PC-9 (cell line): Measurements from ENCODE around the gene CADM4. TPM values are rescaled to one million over a fixed set of nuclear protein-coding genes. Genes with fewer than 3 reads are reported as not detected.
A peak's percentile ranks its signal among the peaks of the same experiment; 100 is the strongest.

ENCODE experiments used
- BruUV-seq: library from RNA; stranded (reverse); fragments of 400-500 nt; replicated peaks from 2 replicates; lab custom pipeline; 2021; lab: Mats Ljungman, UMichigan
- CTCF ChIA-PET: fragments of 300-600 bp; sonication (Branson Sonifier 250); formaldehyde crosslinking; loops from one replicate; lab custom pipeline; 2022; ENCODE audit warnings: antibody characterized with exemption; lab: Charles Lee
- POLR2A ChIA-PET: fragments of 300-600 bp; sonication (Branson Sonifier 250); formaldehyde crosslinking; loops from one replicate; lab custom pipeline; 2022; ENCODE audit warnings: antibody characterized with exemption; ENCODE audit not compliant: unreplicated experiment; lab: Charles Lee
- DNase-seq, 2 experiments: peaks; one replicate each; pipeline versions ENCODE4 v3.0.0 to v3.0.0-alpha.2; 2015 to 2022; ENCODE audit warnings: mixed read lengths in 1 of 2
- H2AFZ ChIP-seq: fragments of 200-600 bp; sonication (generic); 2 replicates; pipeline ENCODE4 v1.8.1; 2017; ENCODE audit warnings: antibody characterized with exemption
- H3F3A ChIP-seq: fragments of 200-600 bp; sonication (generic); 2 replicates; pipeline ENCODE4 v1.8.1; 2017; ENCODE audit warnings: antibody characterized with exemption, mild to moderate bottlenecking, low read depth; ENCODE audit not compliant: insufficient read depth
- H3K27ac ChIP-seq: fragments of 200-600 bp; sonication (generic); 2 replicates; pipeline ENCODE4 v1.6.1; 2016; ENCODE audit warnings: mixed run types
- H3K27me3 ChIP-seq: fragments of 200-600 bp; sonication (generic); 2 replicates; pipeline ENCODE4 v1.6.1; 2016; ENCODE audit warnings: low read depth, mixed run types; ENCODE audit not compliant: insufficient read depth
- H3K36me3 ChIP-seq: fragments of 200-600 bp; sonication (generic); 2 replicates; pipeline ENCODE4 v1.6.1; 2016; ENCODE audit warnings: low read depth, mixed run types
- H3K4me1 ChIP-seq: fragments of 200-600 bp; sonication (generic); replicated peaks from 2 replicates; pipeline ENCODE4 v1.6.1; 2016; ENCODE audit warnings: mixed run types; ENCODE audit not compliant: insufficient read depth
- H3K4me2 ChIP-seq: fragments of 200-600 bp; sonication (generic); 2 replicates; pipeline ENCODE4 v1.6.1; 2017; ENCODE audit warnings: mixed run types
- H3K4me3 ChIP-seq: fragments of 200-600 bp; sonication (generic); 2 replicates; pipeline ENCODE4 v1.6.1; 2016; ENCODE audit warnings: mixed run types
- H3K79me2 ChIP-seq: fragments of 200-600 bp; sonication (generic); 2 replicates; pipeline ENCODE4 v1.6.1; 2017; ENCODE audit warnings: low read depth, mixed run types
- H3K9me2 ChIP-seq: fragments of 200-600 bp; sonication (generic); 2 replicates; pipeline ENCODE4 v1.8.1; 2017; ENCODE audit warnings: mild to moderate bottlenecking; ENCODE audit not compliant: insufficient read depth
- H3K9me3 ChIP-seq: fragments of 200-600 bp; sonication (generic); 2 replicates; pipeline ENCODE4 v1.8.1; 2016; ENCODE audit warnings: low read depth; ENCODE audit not compliant: insufficient read depth
- H4K20me1 ChIP-seq: fragments of 200-600 bp; sonication (generic); 2 replicates; pipeline ENCODE4 v1.8.1; 2017; ENCODE audit not compliant: insufficient read depth
- CTCF ChIP-seq: fragments of 200-600 bp; sonication (generic); conservative IDR thresholded peaks from 2 replicates; pipeline ENCODE4 v1.6.1; 2017; ENCODE audit warnings: mixed run types, antibody characterized with exemption, mild to moderate bottlenecking, moderate library complexity
- EZH2 ChIP-seq: fragments of 200-600 bp; sonication (generic); IDR thresholded peaks from 2 replicates; pipeline ENCODE4 v1.8.0; 2017; ENCODE audit warnings: antibody characterized with exemption, low read depth
- intact Hi-C: fragments of 100-400 bp; cut with micrococcal nuclease; formaldehyde crosslinking; loops from one replicate; pipeline ENCODE4 v1.10.0; 2022; ENCODE audit not compliant: unreplicated experiment
- total RNA-seq: library from RNA; stranded (reverse); gene quantifications from 2 replicates; pipeline ENCODE4 v1.2.3, GENCODE V29; 2021

Gene CADM4
- total RNA-seq, 1 experiment from 2014 or later: 71.1 TPM

DNA sequence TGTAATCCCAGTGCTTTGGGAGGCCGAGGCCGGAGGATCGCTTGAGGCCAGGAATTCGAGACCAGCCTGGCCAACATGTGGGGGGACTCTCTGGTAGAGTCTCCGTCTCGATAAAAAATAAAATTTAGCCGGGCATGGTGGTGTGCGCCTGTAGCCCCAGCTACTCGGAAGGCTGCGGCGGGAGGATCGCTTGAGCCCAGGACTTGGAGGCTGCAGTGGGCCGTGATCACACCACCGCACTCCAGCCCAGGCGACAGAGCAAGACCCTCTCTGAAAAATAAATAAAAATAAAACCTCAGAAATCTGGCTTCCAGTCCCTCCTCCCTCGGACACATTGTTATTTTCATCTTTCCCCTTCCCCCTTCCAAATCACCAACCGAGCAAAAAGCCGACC is 44.0 kb downstream of the CADM4 start:
- H3K4me3 ChIP-seq: peak overlapping the region; percentile 94
- peaks cover 48% of the 10 kb centered on the region for H3K79me2 ChIP-seq
- no peaks in the 10 kb centered on the region for H3K27me3 ChIP-seq
- TF ChIP-seq EZH2 (no peak), CTCF (no peak)
- peak overlapping the region; percentile 98 for H3K4me2 ChIP-seq
- intact Hi-C loops: loop anchor here (1.0 to 10.0 kb wide), 2 partner anchors 161 to 214 kb away; no protein-coding TSS in a partner anchor
- H3K27ac ChIP-seq: peak overlapping the region; percentile 49
- H2AFZ ChIP-seq: peak overlapping the region; percentile 82
- ChIA-PET POLR2A (interaction anchor here (0.5 to 1.2 kb wide), 5 partner anchors 12 to 232 kb away, joined by 4 to 15 read pairs (median 6); partner anchors contain the start of gene ZNF283), CTCF (interaction anchor here (0.6 to 1.1 kb wide), 2 partner anchors 20 to 21 kb away, joined by 3 to 4 read pairs; no protein-coding TSS in a partner anchor)
- BruUV-seq: TSS peak; percentile 69
- H3K9me3 ChIP-seq: no peaks in the 10 kb centered on the region
- peaks cover 10% of the 10 kb centered on the region for H4K20me1 ChIP-seq
- H3K36me3 ChIP-seq: 0 out of 2 replicates have a peak, but pooled peaks cover 7% of the 10 kb centered on the region
- H3F3A ChIP-seq: peaks cover 12% of the 10 kb centered on the region; the same call in 1 of the 2 replicates
- peaks cover 15% of the 10 kb centered on the region for H3K4me1 ChIP-seq
- no peaks in the 10 kb centered on the region for H3K9me2 ChIP-seq
- no peak for DNase-seq

DNA sequence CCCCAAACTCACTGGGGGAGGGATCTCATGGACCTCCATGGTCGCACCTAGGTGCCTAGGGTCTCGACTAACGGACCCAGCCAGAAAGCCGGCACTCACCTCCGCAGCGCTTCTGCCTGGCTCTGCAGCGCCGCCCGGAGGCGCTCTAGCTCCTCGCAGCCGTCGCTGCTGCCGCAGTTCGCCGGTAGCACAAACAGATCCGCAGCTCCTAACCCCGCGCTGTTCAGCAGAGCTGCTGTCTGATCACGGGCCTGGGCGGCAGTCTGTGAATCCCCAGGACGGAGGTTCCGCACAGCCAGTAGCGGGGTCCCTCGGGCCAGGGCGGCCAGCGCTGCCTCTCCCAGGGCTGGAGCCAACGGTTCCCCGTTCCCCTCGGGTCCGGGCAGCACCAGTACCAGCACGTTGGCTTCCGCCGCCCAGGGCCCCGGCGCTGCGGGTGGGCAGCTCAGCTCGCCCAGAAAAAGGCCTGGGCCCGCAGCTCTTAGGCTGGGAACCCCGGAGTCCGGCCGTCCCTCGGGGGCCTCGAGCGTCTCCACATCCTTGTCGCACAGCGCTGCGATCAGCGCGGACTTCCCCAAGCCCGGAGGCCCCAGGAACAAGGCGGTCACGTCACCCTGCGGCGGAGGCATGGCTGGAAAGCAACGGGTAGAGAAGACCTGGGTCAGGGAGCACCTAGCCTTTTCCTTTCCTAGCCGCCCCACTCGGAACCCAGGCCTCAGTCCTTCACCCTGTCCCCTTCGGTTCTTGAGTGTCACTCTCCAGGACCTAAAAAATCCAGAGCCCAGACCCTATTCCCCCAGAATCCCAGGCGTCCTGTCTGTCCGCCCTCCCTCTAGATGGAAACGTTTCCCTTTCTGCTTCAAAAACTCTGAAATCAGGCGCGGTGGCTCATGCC is 44.7 kb downstream of the CADM4 start:
- intact Hi-C loops: loop anchor here (1.0 to 10.0 kb wide), 2 partner anchors 160 to 214 kb away; no protein-coding TSS in a partner anchor
- Histone ChIP-seq H3K27ac (peak overlapping the region; percentile 49), H3F3A (peaks cover 12% of the 10 kb centered on the region; the same call in 1 of the 2 replicates), H3K27me3 (no peaks in the 10 kb centered on the region), H3K4me3 (peak overlapping the region; percentile 94), H3K36me3 (0 out of 2 replicates have a peak, but pooled peaks cover 7% of the 10 kb centered on the region), H2AFZ (peak overlapping the region; percentile 82), H3K4me1 (peaks cover 15% of the 10 kb centered on the region), H3K79me2 (peaks cover 48% of the 10 kb centered on the region), H4K20me1 (peaks cover 10% of the 10 kb centered on the region), H3K4me2 (peak overlapping the region; percentile 98), H3K9me3 (no peaks in the 10 kb centered on the region), H3K9me2 (no peaks in the 10 kb centered on the region)
- peak; percentile 38 to 70 for DNase-seq
- TF ChIP-seq EZH2 (no peak), CTCF (peak; percentile 90)
- ChIA-PET POLR2A (interaction anchor here (0.5 to 0.6 kb wide), 2 partner anchors 74 to 170 kb away, joined by 3 read pairs; no protein-coding TSS in a partner anchor), CTCF (interaction anchor here (0.6 to 1.1 kb wide), 9 partner anchors 19 to 215 kb away, joined by 3 to 5 read pairs (median 4); partner anchors contain the start of gene ZNF575)
- BruUV-seq: no TSS peak

DNA sequence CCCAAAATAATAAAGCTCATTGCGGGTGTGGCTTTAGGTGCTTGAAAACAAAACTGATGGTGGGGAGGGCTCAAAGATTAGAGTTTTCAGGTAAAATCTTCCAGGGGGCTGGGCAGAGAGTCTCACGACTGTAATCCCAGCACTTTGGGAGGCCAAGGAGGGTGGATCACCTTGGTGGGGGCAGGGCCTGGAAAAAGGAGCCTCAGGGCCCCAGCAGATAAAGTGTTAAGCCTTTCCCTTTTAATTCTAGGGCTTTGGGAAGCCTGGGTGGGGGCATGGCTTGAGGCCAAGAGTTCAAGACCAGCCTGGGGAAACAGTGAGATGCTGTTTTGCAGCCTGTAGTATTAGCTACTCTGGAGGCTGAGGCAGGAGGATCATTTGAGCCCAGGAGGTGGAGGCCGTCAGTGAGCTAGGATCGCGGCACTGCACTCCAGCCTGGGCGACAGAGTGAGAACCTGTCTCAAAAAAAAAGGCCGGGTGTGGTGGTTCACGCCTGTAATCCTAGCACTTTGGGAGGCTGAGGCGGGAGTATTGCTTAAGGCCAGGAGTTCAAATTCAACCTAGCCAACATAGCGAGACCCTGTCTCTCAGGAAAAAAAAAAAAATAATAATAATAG is 45.5 kb downstream of the CADM4 start:
- H3K4me3 ChIP-seq: peak overlapping the region; percentile 94
- no peak for DNase-seq
- peaks cover 48% of the 10 kb centered on the region for H3K79me2 ChIP-seq
- H3K9me3 ChIP-seq: no peaks in the 10 kb centered on the region
- TF ChIP-seq CTCF (no peak), EZH2 (no peak)
- no peaks in the 10 kb centered on the region for H3K9me2 ChIP-seq
- H3F3A ChIP-seq: peaks cover 12% of the 10 kb centered on the region; the same call in 1 of the 2 replicates
- intact Hi-C loops: loop anchor here (10.0 kb wide), 1 partner anchor 159 kb away; no protein-coding TSS in a partner anchor
- 0 out of 2 replicates have a peak, but pooled peaks cover 7% of the 10 kb centered on the region for H3K36me3 ChIP-seq
- peaks cover 10% of the 10 kb centered on the region for H4K20me1 ChIP-seq
- CTCF ChIA-PET: interaction anchor here (0.6 to 1.1 kb wide), 8 partner anchors 61 to 216 kb away, joined by 3 to 5 read pairs (median 4); partner anchors contain the start of gene ZNF575
- POLR2A ChIA-PET: interaction anchor here (0.5 to 0.6 kb wide), 2 partner anchors 74 to 171 kb away, joined by 3 read pairs; no protein-coding TSS in a partner anchor
- no peak overlapping the region for H3K27ac ChIP-seq
- peaks cover 15% of the 10 kb centered on the region for H3K4me1 ChIP-seq
- peak overlapping the region; percentile 98 for H3K4me2 ChIP-seq
- H2AFZ ChIP-seq: no peak overlapping the region
- BruUV-seq: no TSS peak
- no peaks in the 10 kb centered on the region for H3K27me3 ChIP-seq
